ENCODE results near the gene SH3PXD2B.

- TF ChIP-seq, protein P1, sequence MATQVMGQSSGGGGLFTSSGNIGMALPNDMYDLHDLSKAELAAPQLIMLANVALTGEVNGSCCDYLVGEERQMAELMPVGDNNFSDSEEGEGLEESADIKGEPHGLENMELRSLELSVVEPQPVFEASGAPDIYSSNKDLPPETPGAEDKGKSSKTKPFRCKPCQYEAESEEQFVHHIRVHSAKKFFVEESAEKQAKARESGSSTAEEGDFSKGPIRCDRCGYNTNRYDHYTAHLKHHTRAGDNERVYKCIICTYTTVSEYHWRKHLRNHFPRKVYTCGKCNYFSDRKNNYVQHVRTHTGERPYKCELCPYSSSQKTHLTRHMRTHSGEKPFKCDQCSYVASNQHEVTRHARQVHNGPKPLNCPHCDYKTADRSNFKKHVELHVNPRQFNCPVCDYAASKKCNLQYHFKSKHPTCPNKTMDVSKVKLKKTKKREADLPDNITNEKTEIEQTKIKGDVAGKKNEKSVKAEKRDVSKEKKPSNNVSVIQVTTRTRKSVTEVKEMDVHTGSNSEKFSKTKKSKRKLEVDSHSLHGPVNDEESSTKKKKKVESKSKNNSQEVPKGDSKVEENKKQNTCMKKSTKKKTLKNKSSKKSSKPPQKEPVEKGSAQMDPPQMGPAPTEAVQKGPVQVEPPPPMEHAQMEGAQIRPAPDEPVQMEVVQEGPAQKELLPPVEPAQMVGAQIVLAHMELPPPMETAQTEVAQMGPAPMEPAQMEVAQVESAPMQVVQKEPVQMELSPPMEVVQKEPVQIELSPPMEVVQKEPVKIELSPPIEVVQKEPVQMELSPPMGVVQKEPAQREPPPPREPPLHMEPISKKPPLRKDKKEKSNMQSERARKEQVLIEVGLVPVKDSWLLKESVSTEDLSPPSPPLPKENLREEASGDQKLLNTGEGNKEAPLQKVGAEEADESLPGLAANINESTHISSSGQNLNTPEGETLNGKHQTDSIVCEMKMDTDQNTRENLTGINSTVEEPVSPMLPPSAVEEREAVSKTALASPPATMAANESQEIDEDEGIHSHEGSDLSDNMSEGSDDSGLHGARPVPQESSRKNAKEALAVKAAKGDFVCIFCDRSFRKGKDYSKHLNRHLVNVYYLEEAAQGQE (IDR thresholded peaks at IDR 0.05; ENCODE audit: low read depth), result no peak
- TF ChIP-seq, protein P2, sequence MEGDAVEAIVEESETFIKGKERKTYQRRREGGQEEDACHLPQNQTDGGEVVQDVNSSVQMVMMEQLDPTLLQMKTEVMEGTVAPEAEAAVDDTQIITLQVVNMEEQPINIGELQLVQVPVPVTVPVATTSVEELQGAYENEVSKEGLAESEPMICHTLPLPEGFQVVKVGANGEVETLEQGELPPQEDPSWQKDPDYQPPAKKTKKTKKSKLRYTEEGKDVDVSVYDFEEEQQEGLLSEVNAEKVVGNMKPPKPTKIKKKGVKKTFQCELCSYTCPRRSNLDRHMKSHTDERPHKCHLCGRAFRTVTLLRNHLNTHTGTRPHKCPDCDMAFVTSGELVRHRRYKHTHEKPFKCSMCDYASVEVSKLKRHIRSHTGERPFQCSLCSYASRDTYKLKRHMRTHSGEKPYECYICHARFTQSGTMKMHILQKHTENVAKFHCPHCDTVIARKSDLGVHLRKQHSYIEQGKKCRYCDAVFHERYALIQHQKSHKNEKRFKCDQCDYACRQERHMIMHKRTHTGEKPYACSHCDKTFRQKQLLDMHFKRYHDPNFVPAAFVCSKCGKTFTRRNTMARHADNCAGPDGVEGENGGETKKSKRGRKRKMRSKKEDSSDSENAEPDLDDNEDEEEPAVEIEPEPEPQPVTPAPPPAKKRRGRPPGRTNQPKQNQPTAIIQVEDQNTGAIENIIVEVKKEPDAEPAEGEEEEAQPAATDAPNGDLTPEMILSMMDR (IDR thresholded peaks at IDR 0.05 in 2 of 3, conservative IDR thresholded peaks at IDR 0.05 in 1 of 3; ENCODE audit: borderline replicate concordance in 1 of 3, insufficient read depth in 1 of 3, low read depth in 2 of 3, low read length in 2 of 3), result no peak
- TF ChIP-seq ZBTB33 (IDR thresholded peaks at IDR 0.05; ENCODE audit: extremely low read depth, insufficient replicate concordance, low read length) (no peak), RAD21 (IDR thresholded peaks at IDR 0.05; ENCODE audit: low read depth) (no peak), JUND (IDR thresholded peaks at IDR 0.05) (no peak), SP1 (IDR thresholded peaks at IDR 0.05; ENCODE audit: low read depth) (no peak), EZH2 (IDR thresholded peaks at IDR 0.05) (no peak), POLR2AphosphoS5 (IDR thresholded peaks at IDR 0.05; ENCODE audit: low read depth, low read length) (no peak), SRF (IDR thresholded peaks at IDR 0.05; ENCODE audit: low read depth) (no peak), POLR2A (IDR thresholded peaks at IDR 0.05; ENCODE audit: borderline replicate concordance, extremely low read depth, insufficient read depth, insufficient read length) (no peak), YY1 (IDR thresholded peaks at IDR 0.05; ENCODE audit: extremely low read depth, insufficient replicate concordance, low read depth, low read length) (no peak), EZH2phosphoT487 (IDR thresholded peaks at IDR 0.05; ENCODE audit: borderline replicate concordance) (no peak), ZFX (IDR thresholded peaks at IDR 0.05) (no peak)
These were observed 1.9 kb upstream of the SH3PXD2B start for GRCh38 chr5:172456076-172456722.

All from HCT116 (cell line).